ENCODE data around the gene RAI1.

RAI1 gene

DNA sequence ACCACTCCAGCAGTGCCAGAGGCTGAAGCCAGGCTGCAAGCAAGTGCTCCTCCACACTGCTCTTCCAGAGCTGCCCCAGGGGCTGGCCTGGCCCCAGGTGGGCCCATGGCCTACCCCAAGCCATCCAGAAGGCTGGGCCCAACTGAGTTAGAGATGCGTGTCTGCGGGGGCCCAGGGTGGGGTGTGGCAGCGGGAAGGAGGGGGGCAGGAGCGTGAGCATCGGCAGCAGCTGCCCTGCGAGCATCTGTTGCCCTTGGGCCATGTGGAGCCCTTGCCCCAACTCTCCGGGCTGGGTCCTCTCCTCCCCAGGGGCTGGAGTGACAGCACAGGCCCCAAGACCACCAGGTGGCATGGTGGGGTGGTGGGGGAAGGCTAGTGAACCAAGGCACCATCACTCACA lies 162.8 kb downstream of the RAI1 start:
- TF ChIP-seq FOXP2 (optimal IDR thresholded peaks at IDR 0.05; ENCODE audit: borderline replicate concordance, extremely low read depth, extremely low read length, insufficient read depth), result no peak
- no peak for TF ChIP-seq SIN3A (IDR thresholded peaks at IDR 0.05; ENCODE audit: borderline replicate concordance, insufficient read depth, low read length)
- TF ChIP-seq, protein P1, sequence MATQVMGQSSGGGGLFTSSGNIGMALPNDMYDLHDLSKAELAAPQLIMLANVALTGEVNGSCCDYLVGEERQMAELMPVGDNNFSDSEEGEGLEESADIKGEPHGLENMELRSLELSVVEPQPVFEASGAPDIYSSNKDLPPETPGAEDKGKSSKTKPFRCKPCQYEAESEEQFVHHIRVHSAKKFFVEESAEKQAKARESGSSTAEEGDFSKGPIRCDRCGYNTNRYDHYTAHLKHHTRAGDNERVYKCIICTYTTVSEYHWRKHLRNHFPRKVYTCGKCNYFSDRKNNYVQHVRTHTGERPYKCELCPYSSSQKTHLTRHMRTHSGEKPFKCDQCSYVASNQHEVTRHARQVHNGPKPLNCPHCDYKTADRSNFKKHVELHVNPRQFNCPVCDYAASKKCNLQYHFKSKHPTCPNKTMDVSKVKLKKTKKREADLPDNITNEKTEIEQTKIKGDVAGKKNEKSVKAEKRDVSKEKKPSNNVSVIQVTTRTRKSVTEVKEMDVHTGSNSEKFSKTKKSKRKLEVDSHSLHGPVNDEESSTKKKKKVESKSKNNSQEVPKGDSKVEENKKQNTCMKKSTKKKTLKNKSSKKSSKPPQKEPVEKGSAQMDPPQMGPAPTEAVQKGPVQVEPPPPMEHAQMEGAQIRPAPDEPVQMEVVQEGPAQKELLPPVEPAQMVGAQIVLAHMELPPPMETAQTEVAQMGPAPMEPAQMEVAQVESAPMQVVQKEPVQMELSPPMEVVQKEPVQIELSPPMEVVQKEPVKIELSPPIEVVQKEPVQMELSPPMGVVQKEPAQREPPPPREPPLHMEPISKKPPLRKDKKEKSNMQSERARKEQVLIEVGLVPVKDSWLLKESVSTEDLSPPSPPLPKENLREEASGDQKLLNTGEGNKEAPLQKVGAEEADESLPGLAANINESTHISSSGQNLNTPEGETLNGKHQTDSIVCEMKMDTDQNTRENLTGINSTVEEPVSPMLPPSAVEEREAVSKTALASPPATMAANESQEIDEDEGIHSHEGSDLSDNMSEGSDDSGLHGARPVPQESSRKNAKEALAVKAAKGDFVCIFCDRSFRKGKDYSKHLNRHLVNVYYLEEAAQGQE (IDR thresholded peaks at IDR 0.05; ENCODE audit: insufficient read depth in 1 of 2, low read depth in 2 of 2, low read length in 2 of 2), result no peak
- TF ChIP-seq POLR2AphosphoS5 (IDR thresholded peaks at IDR 0.05; ENCODE audit: low read depth, low read length), result no peak
- no peak for TF ChIP-seq TAF1 (IDR thresholded peaks at IDR 0.05; ENCODE audit: borderline replicate concordance, insufficient read depth, low read length)

DNA sequence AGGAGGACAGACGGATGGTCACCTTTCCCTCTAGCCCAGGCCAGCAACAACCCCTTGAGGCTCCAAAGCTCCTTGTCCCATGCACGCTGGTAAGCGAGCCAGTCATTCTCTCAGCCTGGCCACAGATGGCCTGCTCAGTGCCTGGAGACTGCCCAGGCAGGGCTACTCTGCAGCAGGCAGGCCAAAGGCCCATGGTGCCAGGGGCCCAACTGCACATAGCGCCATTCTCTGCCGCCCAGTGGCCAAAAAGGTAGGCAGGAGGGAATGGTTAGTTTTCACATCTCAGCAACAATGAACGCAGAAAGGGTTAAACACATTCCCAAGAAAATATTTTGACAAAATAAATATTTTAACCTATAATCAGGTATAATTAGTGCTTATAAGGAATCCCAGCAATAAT lies 163.2 kb downstream of the RAI1 start:
- TF ChIP-seq TAF1 (IDR thresholded peaks at IDR 0.05; ENCODE audit: borderline replicate concordance, insufficient read depth, low read length) (no peak), POLR2AphosphoS5 (IDR thresholded peaks at IDR 0.05; ENCODE audit: low read depth, low read length) (no peak), SIN3A (IDR thresholded peaks at IDR 0.05; ENCODE audit: borderline replicate concordance, insufficient read depth, low read length) (no peak), FOXP2 (optimal IDR thresholded peaks at IDR 0.05; ENCODE audit: borderline replicate concordance, extremely low read depth, extremely low read length, insufficient read depth) (no peak)
- TF ChIP-seq, protein P1 (IDR thresholded peaks at IDR 0.05; ENCODE audit: insufficient read depth in 1 of 2, low read depth in 2 of 2, low read length in 2 of 2), result no peak

DNA sequence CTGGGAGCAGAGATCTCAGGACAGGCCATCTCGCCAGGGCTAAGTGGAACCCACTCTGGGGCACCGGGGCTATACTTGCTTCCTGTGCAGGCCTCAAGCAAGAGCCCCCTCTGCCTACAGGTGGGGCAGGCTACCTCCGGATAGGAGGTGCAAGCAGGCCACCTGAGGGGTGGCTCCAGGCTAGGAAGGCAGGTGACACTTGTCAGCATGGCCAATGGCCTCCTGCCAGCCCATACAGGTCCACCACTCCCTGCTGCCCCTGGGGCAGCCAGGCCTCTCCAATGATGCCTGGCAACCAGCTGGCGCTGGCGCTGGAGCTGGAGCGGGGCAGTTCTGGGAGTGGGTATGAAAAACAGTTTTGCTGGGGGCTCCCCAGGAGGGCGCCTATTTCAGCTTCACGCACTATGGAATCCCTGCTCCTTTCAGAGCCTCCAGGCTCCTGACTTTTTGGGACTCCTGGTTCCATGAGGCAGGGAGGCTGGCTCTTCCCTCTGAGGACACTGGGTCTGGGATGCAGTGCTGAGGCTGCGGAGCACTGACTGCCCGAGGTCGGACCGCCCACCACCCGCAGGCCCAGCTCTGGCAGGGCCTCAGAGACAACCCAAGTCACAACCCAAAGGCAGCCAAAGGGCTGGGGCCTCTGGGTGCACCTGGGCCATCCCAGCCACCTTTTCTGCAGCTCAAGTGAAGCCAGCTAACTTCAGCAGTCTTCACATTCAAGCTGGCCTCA lies 164.0 kb downstream of the RAI1 start:
- TF ChIP-seq POLR2AphosphoS5 (IDR thresholded peaks at IDR 0.05; ENCODE audit: low read depth, low read length), result no peak
- TF ChIP-seq, protein P1 (IDR thresholded peaks at IDR 0.05; ENCODE audit: insufficient read depth in 1 of 2, low read depth in 2 of 2, low read length in 2 of 2), result no peak

DNA sequence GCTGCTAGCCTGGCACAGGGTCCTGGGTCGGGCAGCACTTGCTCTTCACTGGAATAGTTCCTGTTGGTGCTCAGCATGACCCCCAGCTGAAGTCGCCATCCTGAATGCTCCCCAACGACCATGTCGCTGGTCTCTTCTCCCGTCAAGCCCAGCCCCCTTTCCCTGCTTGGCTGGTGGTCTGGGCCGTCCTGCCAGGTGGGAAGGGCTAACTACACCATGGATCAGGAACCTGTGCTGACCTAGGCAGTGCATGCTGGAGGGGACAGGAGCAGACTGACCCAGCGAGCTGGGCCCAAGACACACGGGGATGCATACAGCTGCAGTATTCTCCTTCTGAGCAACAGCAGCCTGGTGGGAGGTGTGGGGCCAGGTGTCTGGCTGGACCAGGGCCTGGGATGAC lies 164.7 kb downstream of the RAI1 start:
- no peak for TF ChIP-seq POLR2AphosphoS5 (IDR thresholded peaks at IDR 0.05; ENCODE audit: low read depth, low read length)
- TF ChIP-seq FOXP2 (optimal IDR thresholded peaks at IDR 0.05; ENCODE audit: borderline replicate concordance, extremely low read depth, extremely low read length, insufficient read depth), result no peak
- no peak for TF ChIP-seq TAF1 (IDR thresholded peaks at IDR 0.05; ENCODE audit: borderline replicate concordance, insufficient read depth, low read length)
- TF ChIP-seq SIN3A (IDR thresholded peaks at IDR 0.05; ENCODE audit: borderline replicate concordance, insufficient read depth, low read length), result no peak
- TF ChIP-seq, protein P1 (IDR thresholded peaks at IDR 0.05; ENCODE audit: insufficient read depth in 1 of 2, low read depth in 2 of 2, low read length in 2 of 2), result no peak

DNA sequence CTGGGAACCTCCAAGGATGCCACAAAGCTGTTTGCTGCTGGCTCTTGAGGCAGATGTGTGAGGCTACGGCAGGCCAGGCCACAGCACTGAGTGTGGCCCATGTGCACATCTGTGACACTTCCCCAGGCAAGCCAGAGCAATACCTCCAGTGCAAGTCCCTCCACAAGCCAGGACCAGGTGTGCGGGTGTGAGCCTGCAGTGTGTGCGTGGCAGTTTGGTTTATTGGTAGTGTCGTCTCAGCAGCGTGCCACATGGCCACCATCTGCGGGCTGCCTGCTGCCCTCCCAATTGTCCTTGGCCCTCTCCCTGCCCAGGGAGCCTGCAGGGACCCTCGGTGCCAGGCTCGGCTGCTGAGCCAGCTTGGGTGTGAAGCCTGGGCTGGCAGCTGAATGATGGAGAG lies 165.4 kb downstream of the RAI1 start:
- no peak for TF ChIP-seq TAF1 (IDR thresholded peaks at IDR 0.05; ENCODE audit: borderline replicate concordance, insufficient read depth, low read length)

Data from PFSK-1 (cell line).